Measurements from ENCODE around the gene KIAA1328.
A peak's percentile ranks its signal among the peaks of the same experiment; 100 is the strongest.
"Not testable (repeated sequence)": the region's sequence is repeated elsewhere in the genome, so short reads cannot be mapped to it uniquely, and the experiment has no call there.

KIAA1328 gene

GRCh38 chr18:36871801-36872200, 42.9 kb downstream of the KIAA1328 start:
- no peak for TF ChIP-seq Cebpa-rat (IDR thresholded peaks at IDR 0.05)
- H3K9ac ChIP-seq, result no peak overlapping the region
- H3K4me2 ChIP-seq, result no peak overlapping the region
- H3K4me3 ChIP-seq, result no peak overlapping the region
- no peak overlapping the region for H3K27ac ChIP-seq
- no peaks in the 10 kb centered on the region for H4K20me1 ChIP-seq
- peaks cover 18% of the 10 kb centered on the region for H3K9me3 ChIP-seq
- peaks cover 6% of the 10 kb centered on the region; the same call in 1 of the 2 replicates for H3K36me3 ChIP-seq
- no peaks in the 10 kb centered on the region for H3K27me3 ChIP-seq
- no peaks in the 10 kb centered on the region for H3K4me1 ChIP-seq

- no peaks in the 10 kb centered on the region for H3K27me3 ChIP-seq
- H3K36me3 ChIP-seq, result peaks cover 6% of the 10 kb centered on the region; the same call in 1 of the 2 replicates
- no peak overlapping the region for H3K4me2 ChIP-seq
- no peaks in the 10 kb centered on the region for H3K4me1 ChIP-seq
- H3K4me3 ChIP-seq, result no peak overlapping the region
- H3K9ac ChIP-seq, result no peak overlapping the region
- no peak overlapping the region for H3K27ac ChIP-seq
- peaks cover 18% of the 10 kb centered on the region for H3K9me3 ChIP-seq
- TF ChIP-seq Cebpa-rat (IDR thresholded peaks at IDR 0.05), result no peak
- H4K20me1 ChIP-seq, result no peaks in the 10 kb centered on the region
Observed at GRCh38 chr18:36872329-36872728, 43.4 kb downstream of the KIAA1328 start.

- not testable (repeated sequence) for H3K27me3 ChIP-seq, H3K4me1 ChIP-seq, H3K4me3 ChIP-seq, H3K9ac ChIP-seq, H4K20me1 ChIP-seq, H3K4me2 ChIP-seq, H3K27ac ChIP-seq, H3K36me3 ChIP-seq
- peaks cover 24% of the 10 kb centered on the region for H3K9me3 ChIP-seq
Observed at GRCh38 chr18:36873826-36874225, 44.9 kb downstream of the KIAA1328 start.

DNA sequence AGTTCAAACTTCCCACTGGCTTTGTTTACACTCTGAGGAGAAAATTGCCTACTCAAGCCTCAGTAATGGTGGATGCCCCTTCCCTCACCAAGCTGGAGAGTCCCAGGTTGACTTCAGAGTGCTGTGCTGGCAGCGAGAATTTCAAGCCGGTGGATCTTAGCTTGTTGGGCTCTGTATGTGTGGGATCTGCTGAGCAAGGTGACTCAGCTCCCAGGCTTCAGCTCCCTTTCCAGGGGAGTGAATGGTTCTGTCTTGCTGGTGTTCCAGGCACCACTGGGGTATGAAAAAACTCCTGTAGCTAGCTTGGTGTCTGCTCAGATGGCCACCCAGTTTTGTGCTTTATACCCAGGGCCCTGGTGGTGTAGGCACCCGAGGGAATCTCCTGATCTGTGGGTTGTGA, 50.9 kb downstream of the KIAA1328 start:
- not testable (repeated sequence) for H3K4me3 ChIP-seq, H3K4me2 ChIP-seq, H3K27me3 ChIP-seq, H3K4me1 ChIP-seq, H3K9ac ChIP-seq, H4K20me1 ChIP-seq, H3K27ac ChIP-seq
- Histone ChIP-seq H3K36me3 (peaks cover 13% of the 10 kb centered on the region), H3K9me3 (peaks cover 22% of the 10 kb centered on the region)

DNA sequence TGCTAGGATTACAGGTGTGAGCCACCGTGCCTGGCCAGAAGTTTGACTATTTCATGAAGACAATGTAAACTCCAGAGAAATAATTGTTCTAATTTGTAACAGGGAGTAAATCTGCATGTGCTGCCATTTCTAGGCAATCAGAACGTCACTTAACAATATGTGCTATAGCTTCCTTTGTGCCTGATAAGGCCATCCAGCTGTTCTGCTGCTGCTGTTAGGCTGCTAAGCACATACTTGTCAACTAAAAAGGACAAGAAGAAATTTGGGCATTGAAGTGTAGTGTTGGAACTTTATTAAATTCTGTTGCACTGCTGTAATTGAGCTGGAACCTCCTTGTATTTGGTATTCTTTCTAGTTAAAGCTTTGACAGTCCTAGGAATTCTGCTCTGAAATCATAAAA, 57.1 kb downstream of the KIAA1328 start:
- Histone ChIP-seq H3K9ac (no peak overlapping the region), H4K20me1 (no peaks in the 10 kb centered on the region), H3K9me3 (no peaks in the 10 kb centered on the region), H3K4me1 (peaks cover 11% of the 10 kb centered on the region), H3K36me3 (peaks cover 5% of the 10 kb centered on the region; the same call in 1 of the 2 replicates), H3K27ac (no peak overlapping the region), H3K4me2 (no peak overlapping the region), H3K4me3 (no peak overlapping the region), H3K27me3 (no peaks in the 10 kb centered on the region)
- TF ChIP-seq Cebpa-rat (IDR thresholded peaks at IDR 0.05), result no peak

- Histone ChIP-seq H3K36me3 (peaks cover 5% of the 10 kb centered on the region; the same call in 1 of the 2 replicates), H4K20me1 (no peaks in the 10 kb centered on the region), H3K27ac (no peak overlapping the region), H3K9me3 (no peaks in the 10 kb centered on the region), H3K4me1 (peaks cover 11% of the 10 kb centered on the region), H3K4me2 (no peak overlapping the region), H3K27me3 (no peaks in the 10 kb centered on the region), H3K4me3 (no peak overlapping the region), H3K9ac (no peak overlapping the region)
- no peak for TF ChIP-seq Cebpa-rat (IDR thresholded peaks at IDR 0.05)
Observed at GRCh38 chr18:36887114-36887513, 58.2 kb downstream of the KIAA1328 start.

DNA sequence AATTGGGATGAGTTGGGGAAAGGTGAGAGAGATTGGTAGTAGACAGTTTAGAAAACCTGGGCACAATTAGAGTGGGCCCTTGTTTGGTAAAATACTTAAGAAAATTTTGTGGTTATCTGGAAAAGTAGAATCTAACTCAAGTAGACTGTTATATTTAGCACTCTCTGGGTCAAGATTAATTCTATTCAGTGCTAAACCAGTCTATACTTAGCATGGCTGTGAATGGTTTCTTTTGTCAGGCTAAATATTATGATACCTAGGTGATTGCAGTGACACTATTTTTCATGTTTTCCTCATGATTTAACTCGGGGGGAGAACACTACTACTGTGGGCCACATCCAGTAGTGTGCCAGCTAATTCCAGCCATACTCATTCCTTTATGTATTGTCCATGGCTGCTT, 58.9 kb downstream of the KIAA1328 start:
- no peak overlapping the region for H3K27ac ChIP-seq
- H3K4me1 ChIP-seq, result peaks cover 11% of the 10 kb centered on the region
- no peaks in the 10 kb centered on the region for H3K27me3 ChIP-seq
- no peak overlapping the region for H3K4me3 ChIP-seq
- H3K9me3 ChIP-seq, result no peaks in the 10 kb centered on the region
- peaks cover 5% of the 10 kb centered on the region; the same call in 1 of the 2 replicates for H3K36me3 ChIP-seq
- no peak for TF ChIP-seq Cebpa-rat (IDR thresholded peaks at IDR 0.05)
- H3K9ac ChIP-seq, result no peak overlapping the region
- no peaks in the 10 kb centered on the region for H4K20me1 ChIP-seq
- no peak overlapping the region for H3K4me2 ChIP-seq

DNA sequence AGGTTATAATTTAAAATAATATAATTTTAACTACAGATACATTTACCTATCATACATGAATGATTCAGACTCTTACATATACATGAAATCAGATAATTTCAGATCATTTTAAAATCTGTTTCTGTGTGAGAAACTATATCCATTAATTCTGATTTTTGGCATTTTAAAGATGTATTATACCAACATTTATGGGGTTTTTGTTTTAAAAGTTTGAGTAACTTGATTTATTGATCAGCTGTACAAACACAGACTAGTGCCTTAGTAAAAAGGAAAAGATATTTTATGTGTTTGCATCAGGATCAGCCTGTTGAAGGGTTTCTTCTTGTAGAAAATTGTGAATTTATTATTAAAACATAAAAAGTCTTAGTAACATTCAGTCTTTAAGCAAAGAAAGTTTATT, 59.9 kb downstream of the KIAA1328 start:
- no peak overlapping the region for H3K9ac ChIP-seq
- peaks cover 11% of the 10 kb centered on the region for H3K4me1 ChIP-seq
- no peak overlapping the region for H3K27ac ChIP-seq
- peaks cover 5% of the 10 kb centered on the region; the same call in 1 of the 2 replicates for H3K36me3 ChIP-seq
- H3K9me3 ChIP-seq, result no peaks in the 10 kb centered on the region
- no peaks in the 10 kb centered on the region for H3K27me3 ChIP-seq
- no peak overlapping the region for H3K4me3 ChIP-seq
- no peak for TF ChIP-seq Cebpa-rat (IDR thresholded peaks at IDR 0.05)
- H4K20me1 ChIP-seq, result no peaks in the 10 kb centered on the region
- no peak overlapping the region for H3K4me2 ChIP-seq

GRCh38 chr18:36889321-36889720, 60.4 kb downstream of the KIAA1328 start:
- H3K27me3 ChIP-seq, result no peaks in the 10 kb centered on the region
- H3K4me2 ChIP-seq, result peak overlapping the region; percentile 41
- peaks cover 5% of the 10 kb centered on the region; the same call in 1 of the 2 replicates for H3K36me3 ChIP-seq
- no peaks in the 10 kb centered on the region for H4K20me1 ChIP-seq
- peaks cover 11% of the 10 kb centered on the region for H3K4me1 ChIP-seq
- H3K4me3 ChIP-seq, result no peak overlapping the region
- no peaks in the 10 kb centered on the region for H3K9me3 ChIP-seq
- TF ChIP-seq Cebpa-rat (IDR thresholded peaks at IDR 0.05), result no peak
- H3K27ac ChIP-seq, result no peak overlapping the region
- no peak overlapping the region for H3K9ac ChIP-seq

GRCh38 chr18:36889742-36890141, 60.8 kb downstream of the KIAA1328 start:
- Histone ChIP-seq H3K36me3 (peaks cover 5% of the 10 kb centered on the region; the same call in 1 of the 2 replicates), H3K4me1 (peaks cover 11% of the 10 kb centered on the region), H3K9me3 (no peaks in the 10 kb centered on the region), H3K27me3 (no peaks in the 10 kb centered on the region), H3K9ac (no peak overlapping the region), H3K4me2 (peak overlapping the region; percentile 41), H4K20me1 (no peaks in the 10 kb centered on the region), H3K27ac (no peak overlapping the region), H3K4me3 (no peak overlapping the region)
- no peak for TF ChIP-seq Cebpa-rat (IDR thresholded peaks at IDR 0.05)

DNA sequence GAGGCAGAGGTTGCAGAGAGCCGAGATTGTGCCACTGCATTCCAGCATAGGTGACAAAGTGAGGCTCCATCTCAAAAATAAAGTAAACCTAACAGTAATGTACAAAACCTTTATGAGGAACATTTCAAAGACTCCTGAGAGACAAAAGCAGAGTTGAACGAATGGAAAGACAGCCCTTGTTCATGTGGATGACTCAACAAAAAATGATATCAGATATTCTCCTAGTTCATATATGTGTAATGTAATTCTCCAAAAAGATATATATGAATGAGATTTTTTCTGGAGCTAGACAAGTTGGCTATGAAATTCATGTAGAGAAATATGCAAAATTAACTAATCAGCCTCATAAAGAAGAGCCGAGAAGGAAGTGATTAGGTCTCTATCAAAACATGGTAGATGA, 61.7 kb downstream of the KIAA1328 start:
- Histone ChIP-seq H3K4me1 (peaks cover 11% of the 10 kb centered on the region), H4K20me1 (no peaks in the 10 kb centered on the region), H3K36me3 (peaks cover 5% of the 10 kb centered on the region; the same call in 1 of the 2 replicates), H3K27ac (no peak overlapping the region), H3K4me2 (no peak overlapping the region), H3K9me3 (no peaks in the 10 kb centered on the region), H3K9ac (no peak overlapping the region), H3K4me3 (no peak overlapping the region), H3K27me3 (no peaks in the 10 kb centered on the region)
- TF ChIP-seq Cebpa-rat (IDR thresholded peaks at IDR 0.05), result no peak
